ENCODE data around the gene CDKAL1.
"Not testable (repeated sequence)": the region's sequence is repeated elsewhere in the genome, so short reads cannot be mapped to it uniquely, and the experiment has no call there.

Gene CDKAL1

GRCh38 chr6:20532881-20533280, 1.4 kb upstream of the CDKAL1 start:
- no peak overlapping the region for H3K4me3 ChIP-seq (ENCODE audit: low read depth in 1 of 2, low read length in 2 of 2)
- no peaks in the 10 kb centered on the region for H3K9me3 ChIP-seq (ENCODE audit: control insufficient read depth in 1 of 2, low read length in 2 of 2)
- no peaks in the 10 kb centered on the region for H3K36me3 ChIP-seq (ENCODE audit: control insufficient read depth in 1 of 2, insufficient read depth in 2 of 2, low read length in 2 of 2)
- no peak overlapping the region for H3K27ac ChIP-seq (ENCODE audit: low read length)
- H3K27me3 ChIP-seq (ENCODE audit: low read depth, low read length), result no peaks in the 10 kb centered on the region
- peaks cover 0 to 12% of the 10 kb centered on the region in 2 donors for H3K4me1 ChIP-seq (ENCODE audit: control insufficient read depth in 1 of 2, insufficient read depth in 2 of 2, low read length in 2 of 2)

GRCh38 chr6:20533746-20534294, 437 bp upstream of the CDKAL1 start:
- no peaks in the 10 kb centered on the region for H3K9me3 ChIP-seq (ENCODE audit: control insufficient read depth in 1 of 2, low read length in 2 of 2)
- H3K27me3 ChIP-seq (ENCODE audit: low read depth, low read length), result no peaks in the 10 kb centered on the region
- peak overlapping the region; percentile 92 for H3K27ac ChIP-seq (ENCODE audit: low read length)

GRCh38 chr6:20538131-20538662, 3.9 kb downstream of the CDKAL1 start:
- peaks cover 2 to 15% of the 10 kb centered on the region in 2 donors for H3K36me3 ChIP-seq (ENCODE audit: control insufficient read depth in 1 of 2, insufficient read depth in 2 of 2, low read length in 2 of 2)
- no peak overlapping the region for H3K4me3 ChIP-seq (ENCODE audit: low read depth in 1 of 2, low read length in 2 of 2)
- no peaks in the 10 kb centered on the region for H3K27me3 ChIP-seq (ENCODE audit: low read depth, low read length)
- H3K4me1 ChIP-seq (ENCODE audit: control insufficient read depth in 1 of 2, insufficient read depth in 2 of 2, low read length in 2 of 2), result peaks cover 0 to 22% of the 10 kb centered on the region in 2 donors
- H3K9me3 ChIP-seq (ENCODE audit: control insufficient read depth in 1 of 2, low read length in 2 of 2), result no peaks in the 10 kb centered on the region
- H3K27ac ChIP-seq (ENCODE audit: low read length), result no peak overlapping the region

More at GRCh38 chr6:20533746-20534294, 437 bp upstream of the CDKAL1 start:
- H3K4me1 ChIP-seq (ENCODE audit: control insufficient read depth in 1 of 2, insufficient read depth in 2 of 2, low read length in 2 of 2), result peaks cover 0 to 12% of the 10 kb centered on the region in 2 donors
- peaks cover 0 to 2% of the 10 kb centered on the region in 2 donors for H3K36me3 ChIP-seq (ENCODE audit: control insufficient read depth in 1 of 2, insufficient read depth in 2 of 2, low read length in 2 of 2)
- H3K4me3 ChIP-seq (ENCODE audit: low read depth in 1 of 2, low read length in 2 of 2), result peak overlapping the region; percentile 90 to 97

GRCh38 chr6:20538907-20539306, 4.7 kb downstream of the CDKAL1 start:
- Histone ChIP-seq H3K4me1 (ENCODE audit: control insufficient read depth in 1 of 2, insufficient read depth in 2 of 2, low read length in 2 of 2) (peaks cover 0 to 22% of the 10 kb centered on the region in 2 donors), H3K27me3 (ENCODE audit: low read depth, low read length) (no peaks in the 10 kb centered on the region), H3K27ac (ENCODE audit: low read length) (no peak overlapping the region), H3K4me3 (ENCODE audit: low read depth in 1 of 2, low read length in 2 of 2) (no peak overlapping the region), H3K9me3 (ENCODE audit: control insufficient read depth in 1 of 2, low read length in 2 of 2) (no peaks in the 10 kb centered on the region), H3K36me3 (ENCODE audit: control insufficient read depth in 1 of 2, insufficient read depth in 2 of 2, low read length in 2 of 2) (peaks cover 2 to 15% of the 10 kb centered on the region in 2 donors)

- Histone ChIP-seq H3K4me3 (ENCODE audit: low read depth in 1 of 2, low read length in 2 of 2) (no peak overlapping the region), H3K9me3 (ENCODE audit: control insufficient read depth in 1 of 2, low read length in 2 of 2) (no peaks in the 10 kb centered on the region), H3K27me3 (ENCODE audit: low read depth, low read length) (no peaks in the 10 kb centered on the region), H3K4me1 (ENCODE audit: control insufficient read depth in 1 of 2, insufficient read depth in 2 of 2, low read length in 2 of 2) (peaks cover 0 to 22% of the 10 kb centered on the region in 2 donors), H3K36me3 (ENCODE audit: control insufficient read depth in 1 of 2, insufficient read depth in 2 of 2, low read length in 2 of 2) (peaks cover 2 to 15% of the 10 kb centered on the region in 2 donors), H3K27ac (ENCODE audit: low read length) (no peak overlapping the region)
Measured at GRCh38 chr6:20539387-20539786, 5.1 kb downstream of the CDKAL1 start.

- H3K27ac ChIP-seq (ENCODE audit: low read length), result no peak overlapping the region
- no peaks in the 10 kb centered on the region for H3K27me3 ChIP-seq (ENCODE audit: low read depth, low read length)
Measured at GRCh38 chr6:20540683-20541082, 6.4 kb downstream of the CDKAL1 start.

GRCh38 chr6:20541382-20541781, 7.1 kb downstream of the CDKAL1 start:
- Histone ChIP-seq H3K4me1 (ENCODE audit: control insufficient read depth in 1 of 2, insufficient read depth in 2 of 2, low read length in 2 of 2) (peaks cover 0 to 10% of the 10 kb centered on the region in 2 donors), H3K4me3 (ENCODE audit: low read depth in 1 of 2, low read length in 2 of 2) (no peak overlapping the region), H3K9me3 (ENCODE audit: control insufficient read depth in 1 of 2, low read length in 2 of 2) (no peaks in the 10 kb centered on the region), H3K36me3 (ENCODE audit: control insufficient read depth in 1 of 2, insufficient read depth in 2 of 2, low read length in 2 of 2) (peaks cover 5 to 18% of the 10 kb centered on the region in 2 donors), H3K27me3 (ENCODE audit: low read depth, low read length) (no peaks in the 10 kb centered on the region), H3K27ac (ENCODE audit: low read length) (no peak overlapping the region)

More at GRCh38 chr6:20540683-20541082, 6.4 kb downstream of the CDKAL1 start:
- Histone ChIP-seq H3K4me3 (ENCODE audit: low read depth in 1 of 2, low read length in 2 of 2) (no peak overlapping the region), H3K9me3 (ENCODE audit: control insufficient read depth in 1 of 2, low read length in 2 of 2) (no peaks in the 10 kb centered on the region), H3K36me3 (ENCODE audit: control insufficient read depth in 1 of 2, insufficient read depth in 2 of 2, low read length in 2 of 2) (peaks cover 2 to 18% of the 10 kb centered on the region in 2 donors), H3K4me1 (ENCODE audit: control insufficient read depth in 1 of 2, insufficient read depth in 2 of 2, low read length in 2 of 2) (peaks cover 0 to 13% of the 10 kb centered on the region in 2 donors)

- Histone ChIP-seq H3K27ac (ENCODE audit: low read length) (no peak overlapping the region), H3K36me3 (ENCODE audit: control insufficient read depth in 1 of 2, insufficient read depth in 2 of 2, low read length in 2 of 2) (peaks cover 6 to 25% of the 10 kb centered on the region in 2 donors), H3K9me3 (ENCODE audit: control insufficient read depth in 1 of 2, low read length in 2 of 2) (no peaks in the 10 kb centered on the region), H3K4me3 (ENCODE audit: low read depth in 1 of 2, low read length in 2 of 2) (no peak overlapping the region), H3K27me3 (ENCODE audit: low read depth, low read length) (no peaks in the 10 kb centered on the region), H3K4me1 (ENCODE audit: control insufficient read depth in 1 of 2, insufficient read depth in 2 of 2, low read length in 2 of 2) (peaks cover 0 to 10% of the 10 kb centered on the region in 2 donors)
Measured at GRCh38 chr6:20542927-20543602, 8.8 kb downstream of the CDKAL1 start.

- no peak overlapping the region for H3K4me3 ChIP-seq (ENCODE audit: low read depth in 1 of 2, low read length in 2 of 2)
- H3K36me3 ChIP-seq (ENCODE audit: control insufficient read depth in 1 of 2, insufficient read depth in 2 of 2, low read length in 2 of 2), result peaks cover 14 to 22% of the 10 kb centered on the region in 2 donors
- H3K27me3 ChIP-seq (ENCODE audit: low read depth, low read length), result no peaks in the 10 kb centered on the region
- no peak overlapping the region for H3K27ac ChIP-seq (ENCODE audit: low read length)
- H3K4me1 ChIP-seq (ENCODE audit: control insufficient read depth in 1 of 2, insufficient read depth in 2 of 2, low read length in 2 of 2), result no peaks in the 10 kb centered on the region
- no peaks in the 10 kb centered on the region for H3K9me3 ChIP-seq (ENCODE audit: control insufficient read depth in 1 of 2, low read length in 2 of 2)
Measured at GRCh38 chr6:20548264-20548663, 14.0 kb downstream of the CDKAL1 start.

- not testable (repeated sequence) for H3K4me1 ChIP-seq (ENCODE audit: control insufficient read depth in 1 of 2, insufficient read depth in 2 of 2, low read length in 2 of 2); H3K27me3 ChIP-seq (ENCODE audit: low read depth, low read length); H3K4me3 ChIP-seq (ENCODE audit: low read depth in 1 of 2, low read length in 2 of 2); H3K9me3 ChIP-seq (ENCODE audit: control insufficient read depth in 1 of 2, low read length in 2 of 2); H3K27ac ChIP-seq (ENCODE audit: low read length)
- peaks cover 14 to 22% of the 10 kb centered on the region in 2 donors for H3K36me3 ChIP-seq (ENCODE audit: control insufficient read depth in 1 of 2, insufficient read depth in 2 of 2, low read length in 2 of 2)
Measured at GRCh38 chr6:20549398-20549797, 15.1 kb downstream of the CDKAL1 start.

- Histone ChIP-seq H3K27me3 (ENCODE audit: low read depth, low read length) (no peaks in the 10 kb centered on the region), H3K4me3 (ENCODE audit: low read depth in 1 of 2, low read length in 2 of 2) (no peak overlapping the region), H3K27ac (ENCODE audit: low read length) (no peak overlapping the region), H3K9me3 (ENCODE audit: control insufficient read depth in 1 of 2, low read length in 2 of 2) (no peaks in the 10 kb centered on the region), H3K36me3 (ENCODE audit: control insufficient read depth in 1 of 2, insufficient read depth in 2 of 2, low read length in 2 of 2) (peaks cover 7% of the 10 kb centered on the region in 2 donors), H3K4me1 (ENCODE audit: control insufficient read depth in 1 of 2, insufficient read depth in 2 of 2, low read length in 2 of 2) (no peaks in the 10 kb centered on the region)
Measured at GRCh38 chr6:20554326-20554725, 20.1 kb downstream of the CDKAL1 start.
